Esophagus squamous epithelium (tissue), 5 donors: Measurements from ENCODE around the gene ACSL3. TPM values are rescaled to one million over a fixed set of nuclear protein-coding genes. Genes with fewer than 3 reads are reported as not detected.

Source experiments
- DNase-seq: peaks from one replicate; lab custom pipeline; 2025; lab: John Stamatoyannopoulos, UW
- H3K27ac ChIP-seq, 4 donors: fragments of 200-600 bp; sonication (generic); one replicate each; pipeline ENCODE4 v1.5.1; 2016 to 2019; ENCODE audit warnings: mild to moderate bottlenecking in 1 of 4
- H3K27me3 ChIP-seq, 4 donors: fragments of 200-600 bp; sonication (generic); 1 replicate in 3 of 4; 2 replicates in 1 of 4; pipeline versions ENCODE4 v1.5.1 to v1.6.0; 2017 to 2021; ENCODE audit warnings: antibody characterized with exemption in 1 of 4
- H3K36me3 ChIP-seq, 3 donors: fragments of 200-600 bp; sonication (generic); one replicate each; pipeline ENCODE4 v1.5.1; 2016 to 2019
- H3K4me1 ChIP-seq, 3 donors: fragments of 200-600 bp; sonication (generic); one replicate each; pipeline ENCODE4 v1.5.1; 2017 to 2019
- H3K4me3 ChIP-seq, 4 donors: fragments of 200-600 bp; sonication (generic); 1 replicate in 3 of 4; 2 replicates in 1 of 4; pipeline ENCODE4 v1.5.1; 2016 to 2019; ENCODE audit warnings: mild to moderate bottlenecking in 2 of 4, moderate library complexity in 1 of 4
- H3K9me3 ChIP-seq, 3 donors: fragments of 200-600 bp; sonication (generic); one replicate each; pipeline ENCODE4 v1.5.1; 2016 to 2019
- CTCF ChIP-seq, 6 experiments: fragments of 450-650 bp in 4 of 6; fragments of 200-600 bp in 2 of 6; sonication (generic) in 2 of 6; IDR thresholded peaks; one replicate each; pipeline ENCODE4 v1.5.1; 2016 to 2019; ENCODE audit warnings: antibody characterized with exemption in 6 of 6, mild to moderate bottlenecking in 4 of 6, moderate library complexity in 4 of 6
- POLR2A ChIP-seq, 4 donors: fragments of 450-650 bp; IDR thresholded peaks; one replicate each; pipeline ENCODE4 v1.6.1; 2017; ENCODE audit warnings: antibody characterized with exemption in 4 of 4, mild to moderate bottlenecking in 4 of 4, moderate library complexity in 3 of 4
- WGBS, 2 donors: methylation state at CpG; one replicate each; pipeline ENCODE4 v1.1.5; 2018; 5-methylcytosine and 5-hydroxymethylcytosine counted together
- intact Hi-C: fragments of 100-400 bp; cut with DNase I; formaldehyde crosslinking; loops from one replicate; pipeline ENCODE4 v1.15.0; 2022
- total RNA-seq, 4 donors: library from RNA; depleted of rRNA; stranded (reverse); fragments of >200 nt; gene quantifications; one replicate each; pipeline ENCODE4 v1.1.0, GENCODE V29; 2016
- donor health status: DM: yes; HTN: yes; CAD: no.

Gene ACSL3
- total RNA-seq, 4 donors from 2014 or later, result 62.4 to 84.6 (median 76.6) TPM

GRCh38 chr2:222931659-222932058, 70.8 kb downstream of the ACSL3 start:
- intact Hi-C loops, result no loop called here

GRCh38 chr2:222933458-222933857, 72.6 kb downstream of the ACSL3 start:
- WGBS, 2 donors, result 85 to 88% methylated on average over 2 to 3 of the region's 3 CpGs
- Histone ChIP-seq H3K27me3 (no peaks in the 10 kb centered on the region), H3K36me3 (peaks cover 6 to 97% (median 31%) of the 10 kb centered on the region in 3 donors), H3K27ac (no peak overlapping the region), H3K4me1 (no peaks in the 10 kb centered on the region), H3K9me3 (peaks cover 0 to 4% (median 0%) of the 10 kb centered on the region in 3 donors), H3K4me3 (no peak overlapping the region)
- DNase-seq, result no peak
- TF ChIP-seq CTCF (IDR thresholded peaks at IDR 0.05), result no peak
- no peak for TF ChIP-seq POLR2A (IDR thresholded peaks at IDR 0.05)
- intact Hi-C loops, result no loop called here

More at GRCh38 chr2:222931659-222932058, 70.8 kb downstream of the ACSL3 start:
- no peaks in the 10 kb centered on the region for H3K4me1 ChIP-seq
- no peak overlapping the region for H3K4me3 ChIP-seq
- H3K27me3 ChIP-seq, result no peaks in the 10 kb centered on the region
- H3K9me3 ChIP-seq, result no peaks in the 10 kb centered on the region
- no peak for TF ChIP-seq CTCF (IDR thresholded peaks at IDR 0.05)
- TF ChIP-seq POLR2A (IDR thresholded peaks at IDR 0.05), result no peak
- no peak overlapping the region for H3K27ac ChIP-seq
- H3K36me3 ChIP-seq, result peaks cover 6 to 97% (median 31%) of the 10 kb centered on the region in 3 donors
- DNase-seq, result no peak
- WGBS, 2 donors, result 85 to 91% methylated on average over 4 of the region's 4 CpGs

- no peak for TF ChIP-seq CTCF (IDR thresholded peaks at IDR 0.05)
- TF ChIP-seq POLR2A (IDR thresholded peaks at IDR 0.05), result no peak
Measured at GRCh38 chr2:222935688-222936298, 75.0 kb downstream of the ACSL3 start.

GRCh38 chr2:222936705-222937104, 75.9 kb downstream of the ACSL3 start:
- Histone ChIP-seq H3K27ac (no peak overlapping the region), H3K9me3 (peaks cover 0 to 8% (median 0%) of the 10 kb centered on the region in 3 donors), H3K27me3 (no peaks in the 10 kb centered on the region), H3K4me3 (no peak overlapping the region), H3K36me3 (peaks cover 6 to 97% (median 25%) of the 10 kb centered on the region in 3 donors), H3K4me1 (no peaks in the 10 kb centered on the region)
- intact Hi-C loops, result no loop called here
- 95 to 97% methylated on average over 7 of the region's 7 CpGs for WGBS, 2 donors
- no peak for DNase-seq
- TF ChIP-seq CTCF (IDR thresholded peaks at IDR 0.05) (no peak), POLR2A (IDR thresholded peaks at IDR 0.05) (no peak)

More at GRCh38 chr2:222935688-222936298, 75.0 kb downstream of the ACSL3 start:
- WGBS, 2 donors, result 90 to 95% methylated on average over 4 of the region's 4 CpGs
- intact Hi-C loops, result no loop called here
- H3K4me3 ChIP-seq, result no peak overlapping the region
- H3K9me3 ChIP-seq, result peaks cover 0 to 8% (median 0%) of the 10 kb centered on the region in 3 donors
- no peaks in the 10 kb centered on the region for H3K4me1 ChIP-seq
- peaks cover 6 to 97% (median 31%) of the 10 kb centered on the region in 3 donors for H3K36me3 ChIP-seq
- DNase-seq, result no peak
- no peak overlapping the region for H3K27ac ChIP-seq
- no peaks in the 10 kb centered on the region for H3K27me3 ChIP-seq

GRCh38 chr2:222938327-222938726, 77.5 kb downstream of the ACSL3 start:
- no peak for DNase-seq
- H3K36me3 ChIP-seq, result peaks cover 4 to 88% (median 18%) of the 10 kb centered on the region in 3 donors
- H3K27me3 ChIP-seq, result no peaks in the 10 kb centered on the region
- H3K27ac ChIP-seq, result no peak overlapping the region
- H3K4me3 ChIP-seq, result no peak overlapping the region
- no peak for TF ChIP-seq CTCF (IDR thresholded peaks at IDR 0.05)
- no peak for TF ChIP-seq POLR2A (IDR thresholded peaks at IDR 0.05)
- peaks cover 0 to 8% (median 0%) of the 10 kb centered on the region in 3 donors for H3K9me3 ChIP-seq
- H3K4me1 ChIP-seq, result peaks cover 0 to 2% (median under 1%) of the 10 kb centered on the region in 3 donors
- 73 to 88% methylated on average over 2 of the region's 2 CpGs for WGBS, 2 donors
- intact Hi-C loops, result no loop called here
